PFSK-1 (cell line): ENCODE measurements around the gene BAZ1B.

ENCODE experiments used
- FOXP2 ChIP-seq: optimal IDR thresholded peaks from 2 replicates; pipeline ENCODE3; 2011; ENCODE audit warnings: borderline replicate concordance, control low read depth, inconsistent platforms; ENCODE audit not compliant: insufficient read depth; ENCODE audit errors: extremely low read length, extremely low read depth
- POLR2AphosphoS5 ChIP-seq: IDR thresholded peaks from 2 replicates; pipeline ENCODE4 v1.6.1; 2012; ENCODE audit warnings: low read depth, mild to moderate bottlenecking, control low read depth, low read length, moderate library complexity
- REST ChIP-seq, 2 experiments: IDR thresholded peaks; 2 replicates each; pipeline versions ENCODE4 v1.6.1 to v1.8.0; 2011 to 2012; ENCODE audit warnings: low read depth in 2 of 2, low read length in 2 of 2, control low read depth in 1 of 2, inconsistent platforms in 1 of 2, mild to moderate bottlenecking in 1 of 2, moderate library complexity in 1 of 2; ENCODE audit not compliant: insufficient read depth in 1 of 2
- SIN3A ChIP-seq: IDR thresholded peaks from 2 replicates; pipeline ENCODE4 v1.6.1; 2012; ENCODE audit warnings: mild to moderate bottlenecking, low read length, moderate library complexity, borderline replicate concordance; ENCODE audit not compliant: insufficient read depth
- TAF1 ChIP-seq: IDR thresholded peaks from 2 replicates; pipeline ENCODE4 v1.6.1; 2012; ENCODE audit warnings: low read length, control low read depth, borderline replicate concordance; ENCODE audit not compliant: insufficient read depth

Gene BAZ1B

DNA sequence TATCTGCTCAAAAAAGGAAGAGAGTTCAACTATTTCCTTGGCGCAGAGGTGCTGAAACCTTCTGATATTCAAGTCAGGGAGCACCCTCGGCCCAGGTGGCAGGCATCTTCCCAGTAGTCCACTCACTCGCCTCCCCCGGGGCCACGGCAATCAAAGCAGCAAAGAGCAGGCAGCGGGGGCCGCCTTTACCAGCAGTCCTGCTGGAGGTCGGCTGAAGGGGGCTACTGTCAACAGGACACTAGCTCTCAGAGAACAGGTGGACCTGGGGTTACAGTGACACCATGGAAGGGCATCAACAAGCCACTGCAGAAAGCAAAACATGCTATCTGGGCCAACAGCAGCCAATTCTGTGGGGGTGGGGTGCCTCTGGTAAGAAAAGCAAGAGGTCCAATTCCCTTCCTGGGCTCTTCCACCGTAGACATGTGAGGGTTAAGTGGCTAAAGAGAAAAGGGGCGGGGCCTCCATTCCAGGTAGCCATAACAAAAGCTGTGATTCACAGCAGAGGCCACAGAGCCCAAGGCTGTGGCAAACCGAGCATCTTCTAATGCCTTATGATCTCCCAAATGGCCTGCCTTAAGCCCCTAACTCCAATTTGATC lies 79.1 kb downstream of the BAZ1B start:
- TF ChIP-seq POLR2AphosphoS5 = no peak
- no peak for TF ChIP-seq REST (IDR thresholded peaks at IDR 0.05; ENCODE audit: insufficient read depth in 1 of 2, low read depth in 2 of 2, low read length in 2 of 2)
- no peak for TF ChIP-seq FOXP2
- TF ChIP-seq SIN3A = no peak
- no peak for TF ChIP-seq TAF1

DNA sequence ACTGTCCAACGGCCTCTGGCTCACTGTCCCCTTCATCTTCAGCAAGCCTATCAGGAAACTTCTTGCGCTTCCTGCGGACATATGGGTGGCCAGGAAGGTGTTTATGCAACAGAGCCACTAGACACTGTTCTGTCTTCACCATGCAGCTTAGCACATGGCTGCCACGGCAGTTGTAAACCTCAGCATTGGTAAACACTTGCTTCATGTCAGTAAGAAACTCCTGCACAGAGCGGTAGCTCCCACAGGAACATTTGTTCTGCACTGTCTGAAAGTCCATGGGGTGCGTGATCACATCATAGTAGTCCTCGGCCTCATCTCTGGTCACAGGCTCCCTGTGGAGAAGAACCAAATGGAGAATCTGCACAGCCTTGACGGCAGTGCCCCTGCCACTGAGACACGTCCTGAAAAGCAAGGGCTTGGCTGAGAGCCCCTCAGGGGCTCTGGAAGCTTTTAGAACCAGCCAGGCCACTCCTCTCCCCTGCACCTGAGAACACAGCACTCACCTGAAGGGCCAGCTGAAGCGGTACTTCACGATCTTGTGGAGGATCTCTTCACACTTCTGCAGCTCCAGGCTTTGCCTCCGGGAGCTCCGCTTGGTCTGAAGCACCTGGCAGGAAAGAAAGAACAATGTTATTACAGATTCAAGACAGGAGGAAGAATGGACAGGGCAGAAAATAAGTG lies 79.7 kb downstream of the BAZ1B start:
- TF ChIP-seq SIN3A = no peak
- TF ChIP-seq REST (IDR thresholded peaks at IDR 0.05; ENCODE audit: insufficient read depth in 1 of 2, low read depth in 2 of 2, low read length in 2 of 2) = no peak
- TF ChIP-seq POLR2AphosphoS5 = no peak
- TF ChIP-seq FOXP2 = no peak
- no peak for TF ChIP-seq TAF1

- no peak for TF ChIP-seq POLR2AphosphoS5
- no peak for TF ChIP-seq SIN3A
- TF ChIP-seq TAF1 = no peak
- no peak for TF ChIP-seq REST (IDR thresholded peaks at IDR 0.05; ENCODE audit: insufficient read depth in 1 of 2, low read depth in 2 of 2, low read length in 2 of 2)
- no peak for TF ChIP-seq FOXP2
These were observed 82.7 kb downstream of the BAZ1B start for GRCh38 chr7:73439410-73439704.

GRCh38 chr7:73438547-73439409 lies 83.3 kb downstream of the BAZ1B start:
- TF ChIP-seq TAF1 = no peak
- TF ChIP-seq SIN3A = no peak
- peak; percentile 51 for TF ChIP-seq POLR2AphosphoS5
- no peak for TF ChIP-seq REST (IDR thresholded peaks at IDR 0.05; ENCODE audit: insufficient read depth in 1 of 2, low read depth in 2 of 2, low read length in 2 of 2)
- no peak for TF ChIP-seq FOXP2
